DND-41 (cell line): ENCODE measurements around the gene FAM193B.
A peak's percentile ranks its signal among the peaks of the same experiment; 100 is the strongest.

Experiments
- ATAC-seq: fragments of 200-7000 bp; cut with Tn5 transposase; 3 replicates; pipeline ENCODE4 v1.9.1; 2021; ENCODE audit warnings: low read depth; ENCODE audit not compliant: insufficient read depth
- DNase-seq: peaks from one replicate; pipeline ENCODE4 v3.0.0-alpha.2; 2020
- H2AFZ ChIP-seq: 2 replicates; pipeline ENCODE4 v1.6.0; 2012; ENCODE audit warnings: low read depth, low read length
- H3K27ac ChIP-seq: 2 replicates; pipeline ENCODE4 v1.5.1; 2012; ENCODE audit warnings: low read length, inconsistent platforms
- H3K27me3 ChIP-seq: fragments of 200-600 bp; sonication (generic); 2 replicates; pipeline ENCODE4 v1.6.0; 2012; ENCODE audit warnings: low read length, mild to moderate bottlenecking, inconsistent platforms; ENCODE audit not compliant: insufficient read depth, poor library complexity
- H3K36me3 ChIP-seq: 2 replicates; pipeline ENCODE4 v1.5.1; 2012; ENCODE audit warnings: low read length, inconsistent platforms; ENCODE audit not compliant: insufficient read depth
- H3K4me1 ChIP-seq: 2 replicates; pipeline ENCODE4 v1.5.1; 2012; ENCODE audit warnings: mild to moderate bottlenecking, low read length; ENCODE audit not compliant: insufficient read depth
- H3K4me2 ChIP-seq: 2 replicates; pipeline ENCODE4 v1.6.0; 2012; ENCODE audit warnings: mild to moderate bottlenecking, moderate library complexity, low read length, inconsistent platforms; ENCODE audit not compliant: insufficient read depth
- H3K4me3 ChIP-seq, 2 experiments: fragments of 200-600 bp in 1 of 2; shearing (Covaris generic) in 1 of 2; 2 replicates each; pipeline ENCODE4 v1.5.1; 2012 to 2016; ENCODE audit warnings: inconsistent platforms in 2 of 2, low read length in 2 of 2, mild to moderate bottlenecking in 2 of 2, low read depth in 1 of 2, moderate library complexity in 1 of 2
- H3K79me2 ChIP-seq: 2 replicates; pipeline ENCODE4 v1.6.0; 2012; ENCODE audit warnings: low read length, inconsistent platforms; ENCODE audit not compliant: insufficient read depth
- H3K9ac ChIP-seq: 2 replicates; pipeline ENCODE4 v1.6.0; 2012; ENCODE audit warnings: low read depth, mild to moderate bottlenecking, inconsistent platforms, low read length, moderate library complexity
- H3K9me3 ChIP-seq: 2 replicates; pipeline ENCODE4 v1.5.1; 2012; ENCODE audit warnings: low read length, moderate library complexity, mild to moderate bottlenecking, inconsistent platforms; ENCODE audit not compliant: insufficient read depth, severe bottlenecking
- H4K20me1 ChIP-seq: 2 replicates; pipeline ENCODE4 v1.6.0; 2012; ENCODE audit warnings: low read length; ENCODE audit not compliant: insufficient read depth
- EZH2 ChIP-seq: IDR thresholded peaks from 3 replicates; pipeline ENCODE4 v1.6.1; 2012; ENCODE audit warnings: borderline replicate concordance, low read depth, mild to moderate bottlenecking, moderate library complexity, low read length, inconsistent platforms; ENCODE audit not compliant: severe bottlenecking
- TF ChIP-seq, protein P1 (sequence below): IDR thresholded peaks from 2 replicates; pipeline ENCODE4 v1.5.1; 2012; ENCODE audit warnings: borderline replicate concordance, low read length, moderate library complexity, mild to moderate bottlenecking; ENCODE audit not compliant: poor library complexity, severe bottlenecking; ENCODE audit errors: extremely low read depth

The FAM193B gene

DNA sequence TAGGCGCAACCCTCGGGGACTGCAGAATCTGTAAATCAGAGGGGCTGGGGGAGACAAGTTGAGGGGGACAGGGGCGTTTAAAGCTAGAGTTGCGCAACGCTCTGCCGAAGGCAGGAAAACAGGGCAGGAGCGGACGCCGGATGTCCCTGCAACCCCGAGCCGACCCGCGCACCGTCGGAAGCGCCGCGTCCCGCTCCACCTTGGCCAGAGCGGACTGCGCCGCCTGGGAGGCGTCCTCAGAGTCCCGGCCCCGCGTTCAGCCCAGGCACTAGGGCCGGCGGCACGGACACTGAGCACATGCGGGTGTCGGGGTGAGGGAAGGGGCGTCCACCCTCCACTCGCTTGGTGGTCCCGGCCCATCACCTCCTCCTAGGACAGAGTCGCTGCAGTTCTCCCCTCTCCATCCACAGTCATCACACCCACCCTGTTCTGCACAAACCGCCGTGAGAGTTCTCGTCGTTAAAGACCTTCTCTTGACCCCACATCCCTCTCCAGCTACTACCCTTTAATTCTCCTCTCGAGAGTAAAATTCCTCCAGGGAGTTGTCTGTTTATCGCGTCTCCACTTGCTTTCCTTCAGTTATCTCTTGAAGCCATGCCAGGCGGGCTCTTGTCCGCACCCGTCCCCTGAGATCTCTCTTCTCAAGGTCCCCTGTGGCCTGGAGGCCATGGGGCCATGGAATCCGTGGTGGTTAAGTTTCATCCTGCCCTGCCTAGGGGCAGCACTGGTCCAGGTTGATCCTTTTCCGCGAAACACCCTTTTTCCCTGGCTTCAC, 56.2 kb downstream of the FAM193B start:
- H3K4me2 ChIP-seq = peak overlapping the region; percentile 94
- TF ChIP-seq, protein P1, sequence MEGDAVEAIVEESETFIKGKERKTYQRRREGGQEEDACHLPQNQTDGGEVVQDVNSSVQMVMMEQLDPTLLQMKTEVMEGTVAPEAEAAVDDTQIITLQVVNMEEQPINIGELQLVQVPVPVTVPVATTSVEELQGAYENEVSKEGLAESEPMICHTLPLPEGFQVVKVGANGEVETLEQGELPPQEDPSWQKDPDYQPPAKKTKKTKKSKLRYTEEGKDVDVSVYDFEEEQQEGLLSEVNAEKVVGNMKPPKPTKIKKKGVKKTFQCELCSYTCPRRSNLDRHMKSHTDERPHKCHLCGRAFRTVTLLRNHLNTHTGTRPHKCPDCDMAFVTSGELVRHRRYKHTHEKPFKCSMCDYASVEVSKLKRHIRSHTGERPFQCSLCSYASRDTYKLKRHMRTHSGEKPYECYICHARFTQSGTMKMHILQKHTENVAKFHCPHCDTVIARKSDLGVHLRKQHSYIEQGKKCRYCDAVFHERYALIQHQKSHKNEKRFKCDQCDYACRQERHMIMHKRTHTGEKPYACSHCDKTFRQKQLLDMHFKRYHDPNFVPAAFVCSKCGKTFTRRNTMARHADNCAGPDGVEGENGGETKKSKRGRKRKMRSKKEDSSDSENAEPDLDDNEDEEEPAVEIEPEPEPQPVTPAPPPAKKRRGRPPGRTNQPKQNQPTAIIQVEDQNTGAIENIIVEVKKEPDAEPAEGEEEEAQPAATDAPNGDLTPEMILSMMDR = no peak
- TF ChIP-seq EZH2 = no peak
- no peak overlapping the region for H3K27ac ChIP-seq
- H3K4me1 ChIP-seq = peaks cover 24% of the 10 kb centered on the region
- H2AFZ ChIP-seq = peak overlapping the region; percentile 71
- H3K9me3 ChIP-seq = no peaks in the 10 kb centered on the region
- H3K36me3 ChIP-seq = no peaks in the 10 kb centered on the region
- no peak for ATAC-seq
- H4K20me1 ChIP-seq = peaks cover 5% of the 10 kb centered on the region
- no peaks in the 10 kb centered on the region for H3K79me2 ChIP-seq
- no peak for DNase-seq
- peak overlapping the region in 1 of 2 experiments; percentile 66; a peak in 2 of 4 replicates for H3K4me3 ChIP-seq
- peak overlapping the region; percentile 33 for H3K9ac ChIP-seq
- H3K27me3 ChIP-seq = no peaks in the 10 kb centered on the region

DNA sequence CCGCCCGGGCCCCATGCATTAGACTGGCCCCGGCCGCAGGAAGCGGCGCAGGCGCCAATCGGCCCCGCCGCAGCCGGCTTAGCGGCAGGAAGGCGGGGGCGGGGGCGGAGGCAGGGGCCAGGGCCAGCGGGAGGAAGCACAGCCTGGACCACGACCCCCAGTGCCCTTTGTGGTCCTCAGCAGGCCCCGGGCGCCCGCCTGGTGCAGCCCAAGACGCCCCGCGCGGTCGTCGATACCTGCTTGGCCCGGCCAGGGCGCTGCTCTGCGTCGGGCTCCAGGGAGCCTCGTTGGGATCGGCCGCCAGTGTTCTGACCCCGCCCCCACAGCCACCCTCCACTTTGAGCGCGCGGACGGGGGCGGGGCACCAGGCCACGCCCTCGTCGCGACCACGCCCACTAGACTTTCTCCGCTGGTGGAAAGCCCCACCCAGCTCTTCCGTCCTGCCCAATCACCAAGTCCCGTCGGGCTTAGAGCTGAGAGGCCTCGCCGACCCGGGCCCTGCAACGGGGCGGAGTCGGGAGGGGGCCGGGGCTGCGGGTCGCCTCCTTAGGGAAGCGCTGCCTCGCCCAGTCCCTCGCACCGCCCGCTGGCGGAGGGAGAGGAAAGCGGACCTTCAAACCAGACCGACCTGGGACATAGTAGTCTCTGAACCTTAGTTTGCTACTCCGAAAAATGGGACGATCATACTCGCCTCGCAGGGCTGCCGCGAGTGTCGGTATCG, 56.9 kb downstream of the FAM193B start, which contains the start of gene PDLIM7:
Gene PDLIM7, minus strand, starts transcription at position 313 of the 721 bp plus-strand sequence. CDS start 1,092 bp downstream, outside the sequence.
- H3K4me2 ChIP-seq = peak within 1 kb of the TSS; percentile 94
- peak within 1 kb of the TSS; percentile 38 to 66; a peak in 3 of 4 replicates for H3K4me3 ChIP-seq
- peak within 1 kb of the TSS; percentile 66 for H3K9ac ChIP-seq
- no peaks in the 10 kb centered on the region for H3K36me3 ChIP-seq
- peak within 1 kb of the TSS; percentile 71 for H2AFZ ChIP-seq
- H4K20me1 ChIP-seq = peaks cover 5% of the 10 kb centered on the region
- H3K27me3 ChIP-seq = no peaks in the 10 kb centered on the region
- H3K27ac ChIP-seq = peak within 1 kb of the TSS; percentile 55; the same call in 1 of the 2 replicates
- DNase-seq (peak; percentile 95), ATAC-seq (peak; percentile 92)
- no peaks in the 10 kb centered on the region for H3K9me3 ChIP-seq
- peaks cover 24% of the 10 kb centered on the region for H3K4me1 ChIP-seq
- TF ChIP-seq, protein P1 = no peak
- TF ChIP-seq EZH2 = no peak
- no peaks in the 10 kb centered on the region for H3K79me2 ChIP-seq

DNA sequence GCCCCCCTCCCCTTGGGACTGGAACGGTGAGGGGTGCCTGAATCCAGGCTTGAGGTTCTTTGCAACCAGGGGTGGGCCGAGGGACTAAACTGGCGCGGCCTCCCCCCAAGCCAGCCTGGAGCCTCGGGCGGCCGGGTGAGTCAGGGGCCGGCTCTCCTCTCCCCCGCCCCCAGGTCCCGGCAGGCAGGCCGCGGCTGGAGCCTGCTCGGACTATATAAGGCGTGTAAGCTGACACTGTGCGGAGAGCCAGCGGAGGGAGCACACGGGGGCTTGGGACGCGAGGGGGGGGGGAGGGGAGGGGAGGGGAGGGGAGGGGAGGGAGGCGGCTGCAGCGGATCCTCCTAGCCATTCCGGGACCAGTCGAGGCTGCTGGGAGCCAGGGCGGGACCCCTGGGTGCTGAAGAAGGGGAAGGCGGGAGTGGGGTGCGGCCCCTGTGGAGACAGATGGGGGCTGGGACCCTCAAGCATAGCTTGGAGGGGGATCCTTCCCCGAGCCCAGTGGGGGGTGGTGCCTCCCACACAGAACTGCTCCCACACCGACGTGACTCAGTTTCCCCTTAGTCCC, 57.6 kb downstream of the FAM193B start:
- no peaks in the 10 kb centered on the region for H3K36me3 ChIP-seq
- H2AFZ ChIP-seq = peak overlapping the region; percentile 67
- no peaks in the 10 kb centered on the region for H3K79me2 ChIP-seq
- peak overlapping the region; percentile 66 for H3K9ac ChIP-seq
- ATAC-seq (no peak; the same call in 2 of the 3 replicates), DNase-seq (no peak)
- no peaks in the 10 kb centered on the region for H3K27me3 ChIP-seq
- no peak for TF ChIP-seq EZH2
- TF ChIP-seq, protein P1 = no peak
- H3K4me1 ChIP-seq = peaks cover 24% of the 10 kb centered on the region
- H3K4me2 ChIP-seq = peak overlapping the region; percentile 94
- H3K27ac ChIP-seq = peak overlapping the region; percentile 55; the same call in 1 of the 2 replicates
- H4K20me1 ChIP-seq = peaks cover 5% of the 10 kb centered on the region
- peak overlapping the region; percentile 38 to 66; a peak in 3 of 4 replicates for H3K4me3 ChIP-seq
- H3K9me3 ChIP-seq = no peaks in the 10 kb centered on the region
